DMS153 treated with DMSO at 0.1 percent for 48 hours (cell line): ENCODE data around the gene BAX.

Experiments
- DNase-seq: peaks from one replicate; lab custom pipeline; 2025; ENCODE audit not compliant: unreplicated experiment; lab: John Stamatoyannopoulos, UW

Gene BAX

GRCh38 chr19:48928164-48929025 is 26.3 kb upstream of the BAX start:
- DNase-seq: no peak

- peak; percentile 85 for DNase-seq
Measured at GRCh38 chr19:48933382-48933932, 21.2 kb upstream of the BAX start, which contains the start of gene DHDH. Gene DHDH, plus strand, starts transcription at chr19:48933699. Its CDS starts 23 bp downstream, at chr19:48933722.

GRCh38 chr19:48934837-48935236 is 19.8 kb upstream of the BAX start:
- no peak for DNase-seq

GRCh38 chr19:48935864-48936263 is 18.8 kb upstream of the BAX start:
- no peak for DNase-seq

GRCh38 chr19:48938256-48938655 is 16.4 kb upstream of the BAX start:
- DNase-seq: no peak

GRCh38 chr19:48940902-48941301 is 13.8 kb upstream of the BAX start:
- no peak for DNase-seq

- DNase-seq: no peak
Measured at GRCh38 chr19:48943081-48943480, 11.6 kb upstream of the BAX start.

- DNase-seq: no peak
Measured at GRCh38 chr19:48945415-48945814, 9.3 kb upstream of the BAX start.

- DNase-seq: no peak
Measured at GRCh38 chr19:48945817-48946216, 8.9 kb upstream of the BAX start.

- DNase-seq: no peak
Measured at GRCh38 chr19:48946463-48947257, 8.0 kb upstream of the BAX start.

- DNase-seq: no peak
Measured at GRCh38 chr19:48947258-48947542, 7.5 kb upstream of the BAX start.

GRCh38 chr19:48950159-48950558 is 4.5 kb upstream of the BAX start:
- no peak for DNase-seq

GRCh38 chr19:48950830-48951519 is 3.7 kb upstream of the BAX start:
- DNase-seq: no peak

GRCh38 chr19:48953141-48953540 is 1.5 kb upstream of the BAX start:
- no peak for DNase-seq

GRCh38 chr19:48953990-48954594 is 583 bp upstream of the BAX start:
- DNase-seq: no peak

GRCh38 chr19:48955308-48955958 is 758 bp downstream of the BAX start:
- no peak for DNase-seq

GRCh38 chr19:48958006-48958405 is 3.3 kb downstream of the BAX start:
- DNase-seq: no peak

- no peak for DNase-seq
Measured at GRCh38 chr19:48959341-48960239, 4.9 kb downstream of the BAX start.

- DNase-seq: no peak
Measured at GRCh38 chr19:48961051-48961649, 6.5 kb downstream of the BAX start.
